AG04449 (cell line): Measurements from ENCODE around the gene MYO10.
"Not testable (repeated sequence)": the region's sequence is repeated elsewhere in the genome, so short reads cannot be mapped to it uniquely, and the experiment has no call there.

Experiments used
- CTCF ChIA-PET: fragments of 350-600 bp; formaldehyde crosslinking; extraction: SDS; loops from one replicate; lab custom pipeline; 2021; ENCODE audit warnings: antibody characterized with exemption; lab: Yijun Ruan, JAX
- POLR2A ChIA-PET: fragments of 400-600, 350-600 bp; formaldehyde crosslinking; extraction: SDS; loops from one replicate; lab custom pipeline; 2020; ENCODE audit warnings: antibody characterized with exemption, inconsistent platforms; lab: Yijun Ruan, JAX
- DNase-seq: peaks from one replicate; pipeline ENCODE4 v3.0.0-alpha.2; 2010; ENCODE audit warnings: low read depth, low spot score
- H3K4me3 ChIP-seq: 2 replicates; pipeline ENCODE4 v1.5.1; 2011; ENCODE audit warnings: low read depth, mild to moderate bottlenecking, control low read depth, low read length
- CTCF ChIP-seq: IDR thresholded peaks from one replicate; pipeline ENCODE4 v1.5.1; 2011; ENCODE audit warnings: mild to moderate bottlenecking, moderate library complexity, low read length, control low read depth, inconsistent platforms; ENCODE audit not compliant: insufficient read depth; ENCODE audit errors: missing control alignments

MYO10 gene

DNA sequence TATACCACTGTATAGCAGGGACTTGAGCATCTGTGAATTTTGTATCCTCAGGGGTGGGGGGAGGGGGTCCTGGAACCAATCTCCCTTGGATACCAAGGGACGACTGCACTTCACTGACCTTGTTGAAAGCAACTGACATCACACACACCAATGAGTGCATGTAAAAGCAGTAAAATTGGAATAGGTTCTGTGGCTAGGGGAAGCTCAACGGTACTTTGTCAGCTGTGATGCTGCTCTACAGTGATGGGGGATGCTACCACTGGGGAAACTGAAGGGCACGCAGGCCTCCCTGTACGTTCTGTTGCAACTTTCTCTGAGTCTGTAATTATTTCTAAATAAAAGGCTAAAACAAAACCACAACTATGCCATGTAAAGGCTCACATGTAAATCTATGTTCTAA is 272.2 kb downstream of the MYO10 start:
- ChIA-PET POLR2A (no interaction called here), CTCF (interaction anchor here (0.7 to 1.2 kb wide), 3 partner anchors 27 to 526 kb away, joined by 3 to 5 read pairs (median 3); no protein-coding TSS in a partner anchor)
- no peak for DNase-seq
- TF ChIP-seq CTCF: no peak
- no peak overlapping the region for H3K4me3 ChIP-seq

DNA sequence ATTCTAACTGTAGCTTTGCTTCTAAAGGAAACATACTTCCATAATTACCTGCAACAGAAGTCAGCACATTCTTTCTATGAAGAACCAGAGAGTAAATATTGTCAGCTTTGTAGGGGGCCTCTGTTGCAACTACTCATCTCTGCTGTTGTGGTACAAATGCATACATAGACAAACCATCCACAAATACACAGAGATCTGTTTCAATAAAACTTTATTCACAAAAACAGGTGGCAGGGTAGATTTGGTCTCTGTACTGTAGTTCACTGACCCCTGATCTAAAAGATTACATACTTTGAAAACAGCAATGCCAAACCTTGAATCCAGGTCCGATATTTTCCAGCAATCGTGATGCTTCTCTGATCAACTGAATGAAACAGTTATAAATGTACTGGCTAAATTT is 274.4 kb downstream of the MYO10 start:
- CTCF ChIA-PET: no interaction called here
- no peak for DNase-seq
- no peak overlapping the region for H3K4me3 ChIP-seq
- no peak for TF ChIP-seq CTCF
- POLR2A ChIA-PET: no interaction called here

DNA sequence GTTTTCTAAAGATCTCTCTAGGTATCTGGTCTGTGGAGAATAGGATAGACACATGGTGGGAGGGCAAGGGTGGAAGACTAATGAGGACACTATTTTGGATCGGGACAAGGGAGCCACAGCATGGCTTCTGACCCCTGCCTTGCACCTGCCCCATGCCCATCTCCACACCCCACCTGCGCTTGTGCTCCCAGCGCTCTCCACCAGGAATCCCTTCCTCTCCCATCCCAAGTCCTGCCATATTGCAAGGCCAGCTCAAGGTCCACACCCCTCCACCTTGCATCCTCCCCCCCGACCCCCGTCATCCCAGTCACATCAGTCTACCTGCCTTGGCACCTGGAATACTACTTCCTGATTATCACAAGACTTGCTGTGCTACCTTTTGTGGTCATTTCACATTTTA is 275.1 kb downstream of the MYO10 start:
- CTCF ChIA-PET: no interaction called here
- POLR2A ChIA-PET: no interaction called here
- DNase-seq: no peak
- TF ChIP-seq CTCF: no peak
- H3K4me3 ChIP-seq: no peak overlapping the region

DNA sequence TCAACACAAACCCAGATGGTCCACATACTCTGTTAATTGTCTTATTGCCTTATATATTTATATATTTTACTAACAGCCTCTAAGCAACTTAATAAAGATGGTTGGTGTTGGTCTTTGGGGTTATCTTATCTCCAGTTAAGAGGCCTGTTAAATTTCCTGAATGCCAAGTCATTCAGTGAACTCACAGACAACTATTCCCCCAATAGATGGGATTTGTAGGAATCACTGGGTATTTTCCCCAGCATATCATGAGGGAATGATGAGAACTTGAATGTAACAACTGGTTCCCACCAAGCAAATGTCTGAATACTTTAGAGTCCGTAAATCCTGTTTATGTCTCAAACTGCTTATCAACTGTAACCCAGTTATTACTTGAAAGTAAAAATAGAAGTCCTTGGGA is 276.6 kb downstream of the MYO10 start:
- no peak for TF ChIP-seq CTCF
- CTCF ChIA-PET: no interaction called here
- no peak overlapping the region for H3K4me3 ChIP-seq
- POLR2A ChIA-PET: no interaction called here
- DNase-seq: no peak

GRCh38 chr5:16656561-16657191 is 279.4 kb downstream of the MYO10 start:
- CTCF ChIA-PET: interaction anchor here (0.9 to 1.6 kb wide), 2 partner anchors 34 to 534 kb away, joined by 3 to 4 read pairs; no protein-coding TSS in a partner anchor
- no peak for DNase-seq
- TF ChIP-seq CTCF: no peak
- POLR2A ChIA-PET: no interaction called here
- H3K4me3 ChIP-seq: no peak overlapping the region

GRCh38 chr5:16654647-16655334 is 281.3 kb downstream of the MYO10 start:
- no peak overlapping the region for H3K4me3 ChIP-seq
- ChIA-PET CTCF (no interaction called here), POLR2A (no interaction called here)
- TF ChIP-seq CTCF: no peak
- no peak for DNase-seq

GRCh38 chr5:16648739-16649138 is 287.3 kb downstream of the MYO10 start:
- H3K4me3 ChIP-seq, CTCF ChIA-PET, POLR2A ChIA-PET, DNase-seq: not testable (repeated sequence)
